Vagina (tissue), 2 donors: Measurements from ENCODE around the gene VWDE.

ENCODE experiments used
- POLR2AphosphoS5 ChIP-seq, 2 donors: sonication (generic); formaldehyde crosslinking; IDR thresholded peaks; one replicate each; pipeline ENCODE4 v1.9.0; 2017; ENCODE audit warnings: antibody characterized with exemption in 2 of 2, mild to moderate bottlenecking in 2 of 2, low read depth in 1 of 2; ENCODE audit not compliant: insufficient read depth in 1 of 2
- TF ChIP-seq, protein P1 (sequence below), 3 experiments: fragments of 450-650 bp in 2 of 3; fragments of 200-600 bp in 1 of 3; sonication (generic) in 1 of 3; IDR thresholded peaks; one replicate each; pipeline ENCODE4 v1.5.1; 2017 to 2019; ENCODE audit warnings: antibody characterized with exemption in 3 of 3, mild to moderate bottlenecking in 2 of 3, moderate library complexity in 2 of 3

DNA sequence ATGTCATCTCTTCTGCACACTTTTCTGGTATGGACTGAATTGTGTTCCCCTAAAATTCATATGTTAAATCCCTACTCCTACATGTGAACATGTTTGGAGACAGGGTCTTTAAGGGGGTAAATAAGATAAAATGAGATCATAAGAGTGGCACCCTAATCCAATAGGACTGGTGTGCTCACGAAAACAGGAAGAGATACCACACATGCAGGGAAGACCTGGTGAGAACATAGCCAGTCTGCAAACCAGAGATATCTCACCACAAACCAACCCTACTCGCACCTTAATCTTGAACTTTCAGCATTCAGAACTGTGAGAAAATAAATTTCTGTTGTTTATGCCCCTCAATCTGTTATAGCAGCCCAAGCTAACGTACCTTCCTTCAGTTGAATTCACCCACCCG, 51.8 kb downstream of the VWDE start:
- TF ChIP-seq, protein P1, sequence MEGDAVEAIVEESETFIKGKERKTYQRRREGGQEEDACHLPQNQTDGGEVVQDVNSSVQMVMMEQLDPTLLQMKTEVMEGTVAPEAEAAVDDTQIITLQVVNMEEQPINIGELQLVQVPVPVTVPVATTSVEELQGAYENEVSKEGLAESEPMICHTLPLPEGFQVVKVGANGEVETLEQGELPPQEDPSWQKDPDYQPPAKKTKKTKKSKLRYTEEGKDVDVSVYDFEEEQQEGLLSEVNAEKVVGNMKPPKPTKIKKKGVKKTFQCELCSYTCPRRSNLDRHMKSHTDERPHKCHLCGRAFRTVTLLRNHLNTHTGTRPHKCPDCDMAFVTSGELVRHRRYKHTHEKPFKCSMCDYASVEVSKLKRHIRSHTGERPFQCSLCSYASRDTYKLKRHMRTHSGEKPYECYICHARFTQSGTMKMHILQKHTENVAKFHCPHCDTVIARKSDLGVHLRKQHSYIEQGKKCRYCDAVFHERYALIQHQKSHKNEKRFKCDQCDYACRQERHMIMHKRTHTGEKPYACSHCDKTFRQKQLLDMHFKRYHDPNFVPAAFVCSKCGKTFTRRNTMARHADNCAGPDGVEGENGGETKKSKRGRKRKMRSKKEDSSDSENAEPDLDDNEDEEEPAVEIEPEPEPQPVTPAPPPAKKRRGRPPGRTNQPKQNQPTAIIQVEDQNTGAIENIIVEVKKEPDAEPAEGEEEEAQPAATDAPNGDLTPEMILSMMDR (IDR thresholded peaks at IDR 0.05): no peak
- no peak for TF ChIP-seq POLR2AphosphoS5 (IDR thresholded peaks at IDR 0.05; ENCODE audit: insufficient read depth in 1 of 2, low read depth in 1 of 2)
